ENCODE data around the gene SLC29A3.

- TF ChIP-seq TEAD4 (IDR thresholded peaks at IDR 0.05; ENCODE audit: borderline replicate concordance, insufficient read depth) (no peak), RFX5 (IDR thresholded peaks at IDR 0.05; ENCODE audit: low read length) (no peak), SMC3 (IDR thresholded peaks at IDR 0.05; ENCODE audit: low read depth, low read length) (no peak), CTCF (IDR thresholded peaks at IDR 0.05) (no peak)
Observed at GRCh38 chr10:71331736-71332135, 12.7 kb downstream of the SLC29A3 start.

All from SK-N-SH (cell line).